H1 (cell line): ENCODE measurements around the gene PRR16. TPM values are rescaled to one million over a fixed set of nuclear protein-coding genes. Genes with fewer than 3 reads are reported as not detected.

ENCODE experiments used
- EP300 ChIP-seq, 2 experiments: IDR thresholded peaks; 1 replicate in 1 of 2; 2 replicates in 1 of 2; pipeline ENCODE4 v1.6.1; 2011 to 2012; ENCODE audit warnings: low read depth in 2 of 2, low read length in 2 of 2, mild to moderate bottlenecking in 2 of 2, borderline replicate concordance in 1 of 2, inconsistent platforms in 1 of 2, moderate library complexity in 1 of 2
- HDAC2 ChIP-seq, 2 experiments: fragments of 300-600 bp in 1 of 2; sonication (generic) in 1 of 2; IDR thresholded peaks; 2 replicates each; pipeline ENCODE4 v1.6.1; 2011 to 2012; ENCODE audit warnings: low read depth in 2 of 2, low read length in 2 of 2, mild to moderate bottlenecking in 2 of 2, moderate library complexity in 2 of 2, borderline replicate concordance in 1 of 2, inconsistent platforms in 1 of 2
- KDM1A ChIP-seq: fragments of 200-600, 300-600 bp; sonication (generic); IDR thresholded peaks from 2 replicates; pipeline ENCODE4 v1.7.1; 2016; ENCODE audit warnings: mild to moderate bottlenecking, low read length, borderline replicate concordance
- KDM4A ChIP-seq: IDR thresholded peaks from one replicate; pipeline ENCODE4 v1.7.1; 2012; ENCODE audit warnings: low read depth, mild to moderate bottlenecking, moderate library complexity, low read length, inconsistent platforms; ENCODE audit not compliant: severe bottlenecking
- NRF1 ChIP-seq: IDR thresholded peaks from 2 replicates; pipeline ENCODE4 v1.6.1; 2011; ENCODE audit warnings: mild to moderate bottlenecking, low read depth, low read length, improper control_type of control experiment
- SAP30 ChIP-seq: fragments of 300-600 bp; sonication (generic); IDR thresholded peaks from 2 replicates; pipeline ENCODE4 v1.7.1; 2012; ENCODE audit warnings: low read length, moderate library complexity, mild to moderate bottlenecking, inconsistent platforms; ENCODE audit not compliant: insufficient read depth, insufficient replicate concordance
- SRF ChIP-seq: IDR thresholded peaks from 2 replicates; pipeline ENCODE4 v1.6.1; 2011; ENCODE audit warnings: mild to moderate bottlenecking, low read depth, low read length, moderate library complexity
- TAF1 ChIP-seq: IDR thresholded peaks from 2 replicates; pipeline ENCODE4 v1.6.1; 2011; ENCODE audit warnings: mild to moderate bottlenecking, low read depth, low read length
- polyA plus RNA-seq, 7 experiments: library from polyadenylated mRNA; depleted of rRNA in 3 of 7; stranded (reverse) in 5 of 7; unstranded in 2 of 7; fragments of >200 nt in 5 of 7; fragments of 200-250 nt in 2 of 7; gene quantifications; 1 replicate in 5 of 7; 2 replicates in 1 of 7; 4 replicates in 1 of 7; pipeline versions ENCODE4 v1.2.1 to v1.2.3, GENCODE V29; 2011 to 2013; ENCODE audit warnings: missing spikeins in 2 of 7, mixed read lengths in 2 of 7
- total RNA-seq: library from RNA; stranded (reverse); fragmentation: NEBNext Ultra II Directional; extraction: Animal tissue kit (Norgen Biotek cat#: 25700); gene quantifications from 2 replicates; pipeline ENCODE4 v1.2.1, GENCODE V29; 2021

PRR16 gene
- total and polyA plus RNA-seq, 2 of the 8 experiments (the other 6 are each of a cell fraction or from before 2014, with no cell fraction given): 0.73 to 1.6 TPM

- TF ChIP-seq HDAC2 (IDR thresholded peaks at IDR 0.05; ENCODE audit: borderline replicate concordance in 1 of 2, low read depth in 2 of 2, low read length in 2 of 2) (no peak), KDM1A (no peak), EP300 (IDR thresholded peaks at IDR 0.05; ENCODE audit: borderline replicate concordance in 1 of 2, low read depth in 2 of 2, low read length in 2 of 2) (no peak), NRF1 (no peak), SAP30 (no peak), TAF1 (no peak), SRF (no peak), KDM4A (no peak)
These were observed 253.3 kb downstream of the PRR16 start (continued) for GRCh38 chr5:120717381-120717780.
